ENCODE results near the gene ZNF783. TPM values are rescaled to one million over a fixed set of nuclear protein-coding genes. Genes with fewer than 3 reads are reported as not detected.

ZNF783 gene
- total RNA-seq: 16.3 and 21.2 TPM in 2 replicates

DNA sequence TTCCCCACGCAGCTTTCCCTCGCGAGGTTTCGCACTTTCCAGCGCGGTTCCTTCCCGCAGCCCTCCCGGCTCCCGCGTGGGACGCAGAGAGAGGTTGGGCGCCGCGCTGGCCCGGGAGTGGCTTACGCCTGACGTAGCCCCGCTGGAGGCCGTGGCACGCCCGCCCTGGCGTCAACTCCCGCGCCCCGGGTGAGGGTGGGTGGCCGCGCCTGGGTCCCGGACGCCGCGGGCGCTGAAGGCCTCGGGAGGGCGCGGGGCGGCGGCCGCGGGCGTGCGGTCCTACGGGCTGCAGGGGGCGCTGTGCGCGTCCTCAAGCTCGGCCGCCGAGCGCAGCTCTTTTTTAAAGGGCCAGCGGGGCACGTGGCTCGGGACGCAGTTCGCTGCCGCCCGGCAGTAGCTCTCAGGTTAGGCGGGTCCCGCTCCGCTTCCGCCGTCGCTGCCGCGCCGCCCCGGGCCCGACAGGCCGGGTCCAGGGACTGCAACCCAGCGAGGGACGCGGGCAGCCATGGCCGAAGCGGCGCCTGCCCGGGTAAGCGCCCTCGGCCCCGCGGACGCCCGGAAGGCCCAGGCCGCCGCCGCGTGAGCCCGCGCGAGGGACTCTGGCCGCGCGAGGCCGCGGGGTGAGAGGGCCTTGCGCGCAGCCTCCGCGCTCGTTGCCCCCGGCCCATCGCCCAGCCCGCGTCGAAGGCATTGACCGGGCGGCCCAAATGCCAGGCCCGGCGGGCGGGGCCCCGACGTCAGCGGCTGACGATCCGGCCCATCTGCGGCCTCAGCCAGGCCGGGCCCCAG, at the start of gene ZNF783:
TSS of gene ZNF783 (plus strand) at position 368 of the 789 bp plus-strand sequence. CDS start at position 506, 138 bp downstream.

DNA sequence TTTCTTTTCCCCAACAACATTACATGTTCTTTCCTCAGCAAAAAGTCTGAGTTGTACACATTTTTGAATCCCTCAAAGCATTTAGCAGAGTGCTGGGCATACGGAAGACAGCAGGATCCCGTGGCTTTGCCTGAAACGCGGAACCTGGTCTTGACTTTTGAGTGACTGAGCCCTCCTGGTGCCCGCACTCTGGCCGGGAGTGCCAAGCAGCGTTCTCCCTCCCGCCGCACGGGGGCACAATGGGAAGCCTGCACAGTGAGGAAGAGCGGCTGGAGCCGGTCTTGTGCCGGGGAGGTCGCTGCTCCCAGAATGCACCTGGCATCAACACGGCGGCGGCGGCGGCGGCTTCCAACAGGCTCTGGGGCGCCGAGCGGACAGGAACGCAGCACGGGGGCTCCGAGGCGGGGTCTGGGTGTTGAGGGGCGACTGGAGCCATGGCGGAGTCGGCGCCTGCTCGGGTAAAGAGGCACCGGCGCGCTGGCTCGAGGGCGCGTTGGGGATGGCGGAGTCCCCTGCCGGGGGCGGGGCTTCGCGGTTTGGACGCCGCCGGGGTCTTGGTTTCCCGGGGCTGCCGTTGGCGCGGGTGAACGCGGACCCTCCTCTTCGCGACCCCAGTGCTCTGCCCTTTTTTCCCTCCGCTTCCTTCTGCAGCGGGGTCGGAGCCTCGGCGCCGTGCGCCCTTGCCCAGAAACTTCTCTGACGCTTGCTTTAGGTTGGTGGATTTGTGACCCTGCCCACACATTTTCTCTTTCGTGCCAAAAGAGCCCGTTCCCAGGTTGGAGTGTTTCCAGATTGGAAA, 22.5 kb upstream of the ZNF783 start, which contains the start of gene ZNF212:
TSS of gene ZNF212 (plus strand) at position 307 of the 799 bp plus-strand sequence. CDS start at position 435, 128 bp downstream.

Small RNAs within 50 kb of the gene (small RNA-seq; reads per million reads assigned to genes)
- not detected for gene AC004941.2

Other genes starting within 250 kb of the ZNF783 start
- gene PDIA4, start 233.7 kb upstream of the ZNF783 start, total RNA-seq: 233 and 420 TPM in 2 replicates
- 7.4 and 7.5 TPM in 2 replicates for gene ZNF786, start 171.5 kb upstream of the ZNF783 start, total RNA-seq
- gene ZNF425, start 135.9 kb upstream of the ZNF783 start, total RNA-seq: 6.7 and 9.0 TPM in 2 replicates
- gene ZNF398, start 114.7 kb upstream of the ZNF783 start, total RNA-seq: 22.4 and 29.2 TPM in 2 replicates
- gene ZNF282, start 66.7 kb upstream of the ZNF783 start, total RNA-seq: 24.8 and 26.7 TPM in 2 replicates
- gene ZNF212, start 22.5 kb upstream of the ZNF783 start, total RNA-seq: 8.7 and 11.8 TPM in 2 replicates
- gene ZNF777, start 198.9 kb downstream of the ZNF783 start, total RNA-seq: 8.6 and 12.4 TPM in 2 replicates
- gene ZNF746, start 235.6 kb downstream of the ZNF783 start, total RNA-seq: 17.3 and 26.1 TPM in 2 replicates

Measured in placental epithelial cell (primary cell).